HG02884 (cell line): ENCODE results near the gene MED26.
"Not testable (repeated sequence)": the region's sequence is repeated elsewhere in the genome, so short reads cannot be mapped to it uniquely, and the experiment has no call there.

ENCODE experiments used
- ATAC-seq: cut with Tn5 transposase; IDR thresholded peaks from one replicate; pipeline ENCODE4 v1.9.1; 2021; ENCODE audit warnings: mild to moderate bottlenecking, moderate library complexity; ENCODE audit not compliant: unreplicated experiment

The MED26 gene

DNA sequence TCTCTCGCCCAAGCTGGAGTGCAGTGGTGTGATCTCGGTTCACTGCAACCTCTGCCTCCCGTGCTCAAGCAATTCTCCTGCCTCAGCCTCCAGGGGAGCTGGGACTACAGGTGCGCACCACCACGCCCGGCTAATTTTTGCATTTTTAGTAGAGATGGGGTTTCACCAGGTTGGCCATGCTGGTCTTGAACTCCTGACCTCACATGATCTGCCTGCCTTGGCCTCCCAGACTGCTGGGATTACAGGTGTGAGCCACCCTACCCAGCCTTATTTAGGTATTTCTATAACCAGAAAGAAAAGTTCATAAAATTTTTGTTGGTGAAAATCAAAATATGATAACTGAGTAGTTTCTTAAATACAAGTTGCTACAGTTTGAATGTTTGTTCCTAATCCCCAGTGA lies 84.3 kb downstream of the MED26 start:
- not testable (repeated sequence) for ATAC-seq

DNA sequence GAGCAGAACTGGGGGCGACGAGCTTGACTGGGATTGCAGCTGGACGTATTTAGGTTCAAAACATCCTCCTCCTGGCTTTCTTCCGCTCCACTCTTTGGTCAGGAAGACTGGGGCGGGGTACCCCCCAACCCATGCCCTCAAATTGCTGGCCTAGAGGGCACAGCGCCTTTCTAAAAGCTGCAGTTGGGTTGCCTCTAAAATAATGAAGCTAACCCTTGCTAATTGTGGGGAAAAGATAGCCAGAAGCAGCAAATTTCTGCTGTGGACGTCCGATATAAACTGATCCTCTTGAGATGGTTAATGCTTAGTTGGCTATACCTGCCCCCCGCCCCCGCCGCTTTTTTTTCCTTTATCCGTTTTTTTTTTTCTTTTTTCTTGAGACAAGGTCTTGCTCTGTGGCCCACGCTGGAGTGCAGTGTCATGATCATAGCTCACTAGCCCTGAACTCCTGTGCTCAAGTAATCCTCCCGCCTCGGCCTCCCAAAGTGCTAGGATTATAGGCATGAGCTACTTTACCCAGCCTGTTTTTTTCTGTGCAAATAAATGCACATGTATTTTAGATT lies 85.0 kb downstream of the MED26 start:
- no peak for ATAC-seq

DNA sequence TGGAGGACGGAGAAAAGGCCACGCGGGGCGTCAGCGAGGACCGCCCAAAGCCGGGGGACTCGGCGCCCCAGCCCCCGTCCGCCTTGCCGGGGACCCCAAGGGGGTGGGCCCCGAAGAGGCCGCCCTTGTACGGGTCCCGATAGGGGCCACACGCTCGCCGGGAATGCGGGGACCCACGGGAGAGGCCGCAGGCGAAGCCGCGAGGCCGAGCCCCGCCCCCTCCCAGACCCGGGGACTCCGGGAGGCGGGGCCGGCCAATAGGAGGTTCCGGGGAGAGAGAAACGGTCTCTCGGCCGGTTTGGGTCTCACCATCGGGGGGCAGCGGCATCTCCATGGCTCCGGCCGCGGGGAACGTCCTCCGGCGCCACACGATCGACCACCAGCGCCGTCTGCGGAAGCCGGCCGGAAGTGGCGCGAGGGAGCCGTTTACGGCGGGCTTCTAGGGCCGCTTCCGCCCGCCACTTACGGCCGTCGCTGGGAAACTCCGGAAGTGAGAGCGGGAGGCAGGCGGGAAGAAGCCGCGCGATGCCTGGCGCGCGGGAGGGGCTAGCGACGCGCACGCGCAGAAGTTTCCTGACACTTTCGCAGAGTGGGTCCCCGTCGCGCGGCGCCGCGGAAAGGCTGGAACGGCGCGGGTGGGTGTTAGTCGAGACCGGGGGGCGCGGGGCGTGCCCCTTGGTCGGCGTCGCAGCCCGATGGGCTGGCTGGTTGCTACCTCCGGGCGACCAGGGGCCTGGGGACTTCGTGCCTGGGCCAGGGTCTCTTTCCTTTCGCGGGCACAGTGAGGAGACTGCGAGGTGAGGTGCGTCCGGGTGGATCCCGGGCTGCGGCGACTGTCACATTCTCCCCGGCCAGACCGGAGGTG lies 85.7 kb downstream of the MED26 start, which contains the start of gene CHERP:
Gene CHERP, minus strand, starts transcription at position 393 of the 865 bp plus-strand sequence. Its CDS starts 59 bp downstream, at position 334.
- ATAC-seq: peak; percentile 70

DNA sequence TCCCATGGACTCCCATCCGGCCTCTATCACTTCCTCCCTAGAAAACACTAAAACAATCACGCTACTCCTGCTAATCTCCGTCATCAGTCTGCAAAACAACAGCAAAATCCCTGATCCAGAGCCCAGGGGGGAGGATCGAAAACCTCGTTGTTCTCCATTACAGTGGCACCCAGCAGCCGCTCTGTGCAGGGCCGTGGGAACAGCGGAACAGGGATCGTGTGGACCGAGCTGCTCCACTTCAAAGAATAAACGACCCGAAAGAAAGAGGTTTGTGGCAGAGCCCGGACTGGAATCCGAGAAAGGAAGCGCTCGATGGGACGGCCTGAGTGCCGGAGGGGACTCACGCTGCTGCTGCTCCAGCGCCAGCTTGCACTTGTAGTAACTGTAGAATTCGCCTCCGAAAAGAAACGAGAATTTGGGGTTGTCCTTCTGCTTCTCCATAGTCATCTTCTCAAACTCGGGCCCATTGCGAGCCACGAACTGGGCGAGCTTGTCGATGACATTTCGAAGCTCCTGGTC lies 86.4 kb downstream of the MED26 start:
- ATAC-seq: no peak

DNA sequence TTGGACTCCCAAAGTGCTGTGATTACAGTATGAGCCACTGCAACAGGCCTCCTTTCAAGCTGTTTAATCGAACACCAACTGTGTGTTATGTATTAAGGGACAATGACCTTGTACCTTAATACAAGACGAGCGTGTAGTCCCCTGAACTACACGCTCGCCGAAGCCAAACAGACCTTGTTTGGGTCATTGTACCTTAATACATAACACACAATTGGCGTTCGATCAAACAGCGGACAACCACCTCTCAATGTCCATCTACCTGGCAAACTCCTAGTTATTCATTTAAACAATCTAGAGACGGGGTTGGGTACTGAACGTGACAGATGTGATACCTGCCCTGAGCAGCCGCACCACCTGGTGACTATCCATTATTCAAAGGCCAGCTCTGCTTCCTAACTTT lies 87.1 kb downstream of the MED26 start:
- no peak for ATAC-seq

DNA sequence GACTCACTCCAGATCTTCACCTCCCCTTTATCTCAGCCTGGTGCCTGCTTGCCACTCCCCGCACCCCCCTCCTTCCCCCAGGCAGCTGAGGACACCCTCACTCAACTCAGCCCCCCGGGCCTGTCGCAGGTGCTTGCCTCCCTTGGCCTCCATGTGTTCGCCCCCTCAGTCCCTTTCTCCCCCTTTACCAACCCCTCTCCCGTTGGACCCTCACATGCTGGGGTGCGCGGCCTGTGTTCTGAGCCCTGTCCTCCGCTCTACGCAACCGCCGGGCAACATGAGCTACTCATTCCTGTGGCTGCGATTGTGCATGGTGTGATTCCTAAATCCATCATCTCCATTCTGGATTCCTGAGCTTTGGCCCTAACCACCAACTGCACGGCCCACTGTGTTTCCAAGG lies 90.9 kb downstream of the MED26 start:
- ATAC-seq: no peak

DNA sequence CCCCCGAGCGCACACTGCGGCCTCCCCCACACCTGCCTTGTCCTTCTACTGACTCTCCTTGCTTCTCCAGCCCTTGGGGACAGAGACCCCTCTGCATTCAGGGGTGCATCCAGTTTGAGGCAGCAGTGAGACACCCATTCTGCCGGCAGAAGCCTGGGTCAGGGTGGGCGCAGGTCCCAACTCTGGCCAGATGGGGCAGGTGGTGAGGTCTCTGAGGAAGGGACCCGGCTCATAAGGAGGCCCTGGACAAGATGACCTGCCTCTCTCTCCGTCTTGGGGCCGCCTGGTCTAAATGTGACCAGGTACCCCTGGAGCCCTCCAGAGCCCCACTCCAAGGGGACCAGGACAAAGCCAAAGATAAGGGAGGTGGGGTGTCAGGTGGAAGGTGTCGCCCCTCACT lies 91.9 kb downstream of the MED26 start:
- no peak for ATAC-seq

DNA sequence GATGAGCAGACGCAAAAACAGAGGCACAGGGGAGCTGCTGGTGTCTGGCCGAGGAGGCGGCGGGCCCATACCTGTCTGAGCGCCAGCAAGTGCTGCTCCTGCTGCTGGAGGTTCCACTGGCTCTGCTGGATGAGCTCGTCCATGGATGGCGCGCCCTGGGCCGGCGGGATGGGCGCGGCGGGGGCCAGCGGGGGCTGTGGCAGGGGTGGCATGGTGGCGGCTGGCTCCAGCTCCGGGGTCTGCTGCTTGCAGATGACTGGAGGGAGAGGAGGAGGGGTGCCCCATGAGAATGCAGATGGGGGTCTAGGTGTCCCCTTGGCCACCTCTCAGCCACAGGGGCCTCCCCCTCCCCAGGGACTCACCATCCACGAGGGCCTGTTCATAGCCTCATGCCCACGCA lies 92.6 kb downstream of the MED26 start:
- ATAC-seq: no peak

DNA sequence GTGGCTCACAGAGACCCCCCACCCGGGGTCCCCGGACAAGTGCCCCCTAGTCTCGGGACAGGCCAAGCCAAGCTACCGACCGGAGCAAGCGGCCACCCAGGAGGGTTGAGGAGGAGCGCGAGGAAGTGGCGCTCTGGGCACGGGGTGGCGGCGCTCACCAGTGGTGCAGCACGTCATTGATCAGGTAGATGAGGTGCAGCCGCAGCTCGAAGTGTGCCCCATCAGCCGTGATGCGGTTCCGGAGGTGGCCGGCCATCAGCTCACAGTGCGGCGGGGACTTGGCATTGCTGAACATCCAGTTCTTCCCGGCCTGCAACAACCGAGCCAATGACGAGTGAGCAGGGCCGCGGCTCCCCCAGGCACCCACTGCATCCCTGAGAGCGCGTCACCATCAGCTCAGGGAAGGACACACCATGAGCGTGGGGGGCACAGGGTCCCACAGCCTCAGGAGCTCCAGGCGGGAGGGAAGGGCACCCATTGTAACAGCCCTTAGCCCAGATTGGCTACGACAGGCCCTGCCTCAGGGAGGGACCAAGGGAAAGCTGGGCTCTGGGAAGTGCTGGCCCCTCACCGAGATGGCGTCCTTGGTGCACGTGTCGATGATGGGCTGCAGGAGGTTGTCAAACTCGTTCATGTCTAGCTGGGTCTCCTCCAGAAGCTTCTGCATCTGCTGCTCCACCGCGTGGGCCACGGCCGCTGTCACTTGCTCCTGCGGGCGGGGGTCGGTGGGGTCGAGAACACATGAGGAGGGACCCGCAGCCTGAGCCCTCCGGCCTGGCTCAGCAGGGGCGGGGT lies 95.4 kb downstream of the MED26 start:
- no peak for ATAC-seq

DNA sequence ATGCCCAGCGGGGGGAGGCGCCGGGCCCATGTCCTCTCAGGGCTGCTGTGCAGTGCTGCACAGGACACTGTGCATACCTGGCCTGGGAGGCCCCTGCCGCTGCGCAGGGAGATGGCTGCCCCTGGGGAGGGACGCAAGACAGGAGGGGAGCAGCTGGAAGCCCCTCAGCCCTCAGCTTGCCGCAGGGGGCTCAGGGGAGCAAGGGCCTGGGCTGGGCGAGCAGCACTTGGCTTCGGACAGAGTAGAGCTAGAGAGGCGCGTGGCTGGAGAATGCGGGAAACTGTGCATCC lies 96.7 kb downstream of the MED26 start:
- no peak for ATAC-seq

DNA sequence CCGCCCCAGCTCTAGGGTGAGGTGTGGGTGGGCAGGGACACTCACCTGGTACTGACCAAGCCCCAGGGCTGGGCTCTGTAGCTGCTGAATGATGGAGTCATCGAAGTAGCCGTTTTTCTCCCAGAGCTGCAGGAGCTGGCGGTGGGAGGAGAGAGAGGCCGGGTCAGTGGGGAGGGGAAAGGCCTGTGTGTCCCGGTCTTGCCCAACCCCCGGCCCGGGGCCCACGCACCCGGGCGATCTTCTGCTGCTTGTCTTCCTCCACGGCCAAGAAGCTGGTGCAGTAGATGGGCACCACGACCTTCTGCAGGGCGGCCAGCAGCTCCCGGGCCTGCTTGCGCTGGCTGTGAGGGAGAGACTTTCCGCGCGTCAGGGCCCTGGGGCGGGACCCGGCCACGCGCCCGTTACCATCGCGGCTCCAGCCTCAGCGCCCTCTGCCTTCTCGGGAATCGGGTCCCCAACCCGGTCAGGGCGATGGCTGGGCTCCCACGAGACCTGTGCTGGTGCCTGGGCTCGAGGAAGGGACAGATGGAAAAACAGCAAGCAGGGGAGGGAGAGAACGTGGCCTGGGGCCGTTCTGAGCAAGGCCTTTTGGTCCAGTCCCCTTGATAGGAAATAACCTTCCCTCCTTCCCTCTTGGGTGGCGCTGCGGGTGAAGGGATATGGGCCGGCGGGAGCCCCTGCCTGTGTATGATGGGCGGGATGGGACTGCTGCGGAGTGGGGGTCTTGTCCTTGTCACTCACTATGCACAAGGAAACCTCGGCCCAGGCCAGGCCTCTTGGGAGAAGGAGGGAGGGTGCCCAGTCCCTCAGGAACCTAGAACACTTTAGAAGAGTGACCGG lies 97.2 kb downstream of the MED26 start:
- ATAC-seq: no peak

DNA sequence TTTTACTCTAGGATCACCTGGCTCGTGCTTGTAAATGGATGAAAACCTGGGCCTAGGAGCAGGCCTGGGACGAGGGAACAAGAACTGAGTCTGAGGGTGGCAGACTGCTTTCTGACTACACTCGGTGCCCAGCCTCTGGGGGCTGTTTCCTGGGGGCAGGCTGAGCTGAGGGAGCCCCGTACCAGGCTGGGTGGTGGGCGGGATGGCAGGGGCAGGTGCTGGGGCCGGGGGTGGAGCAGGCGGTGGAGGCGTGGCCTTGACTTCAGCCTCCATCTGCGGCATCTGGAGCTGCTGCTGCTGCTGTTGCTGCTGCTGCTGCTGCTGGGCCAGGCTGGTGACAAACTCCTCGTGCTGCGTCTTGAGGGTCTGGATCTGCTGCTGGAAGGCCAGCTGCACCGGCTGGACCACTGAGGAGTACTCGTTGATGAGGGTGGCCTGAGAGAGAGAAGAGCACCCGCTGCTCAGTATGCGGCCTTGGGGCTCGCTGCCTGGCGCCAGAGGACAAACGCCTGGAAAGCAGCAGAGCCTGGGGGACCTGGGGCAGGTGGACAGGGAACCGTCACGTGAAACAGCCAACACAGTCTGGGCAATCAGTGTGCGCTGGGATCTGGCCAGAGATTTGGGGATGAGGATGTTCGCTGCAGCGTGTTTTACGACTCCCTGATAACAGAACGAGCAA lies 98.4 kb downstream of the MED26 start:
- no peak for ATAC-seq

DNA sequence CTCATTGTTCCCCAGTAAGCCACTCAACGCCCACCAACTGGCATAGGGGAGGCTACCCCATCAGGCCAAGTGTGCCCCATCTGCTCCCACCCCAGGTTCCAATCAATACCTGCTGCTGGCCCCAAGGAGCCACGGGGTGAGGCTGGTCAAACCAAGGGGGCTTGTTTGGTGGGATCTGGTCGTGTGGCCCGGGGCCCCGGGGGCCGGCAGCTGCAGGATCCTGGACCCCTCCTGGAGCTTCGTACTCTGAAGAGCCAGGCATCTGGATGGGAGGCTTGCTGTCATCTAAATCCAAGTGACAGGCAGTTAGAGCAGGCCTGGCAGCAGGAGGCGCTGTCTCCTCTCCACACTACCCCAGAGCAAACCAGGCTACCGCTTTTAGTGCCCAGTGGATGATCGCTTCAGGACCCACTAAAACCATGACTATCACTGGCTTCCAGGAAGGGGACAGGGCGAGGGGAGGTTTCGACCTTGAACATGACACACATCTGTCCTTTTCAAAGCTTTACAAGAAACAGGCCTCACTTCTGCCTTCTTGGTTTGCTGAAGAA lies 100.0 kb downstream of the MED26 start:
- no peak for ATAC-seq

DNA sequence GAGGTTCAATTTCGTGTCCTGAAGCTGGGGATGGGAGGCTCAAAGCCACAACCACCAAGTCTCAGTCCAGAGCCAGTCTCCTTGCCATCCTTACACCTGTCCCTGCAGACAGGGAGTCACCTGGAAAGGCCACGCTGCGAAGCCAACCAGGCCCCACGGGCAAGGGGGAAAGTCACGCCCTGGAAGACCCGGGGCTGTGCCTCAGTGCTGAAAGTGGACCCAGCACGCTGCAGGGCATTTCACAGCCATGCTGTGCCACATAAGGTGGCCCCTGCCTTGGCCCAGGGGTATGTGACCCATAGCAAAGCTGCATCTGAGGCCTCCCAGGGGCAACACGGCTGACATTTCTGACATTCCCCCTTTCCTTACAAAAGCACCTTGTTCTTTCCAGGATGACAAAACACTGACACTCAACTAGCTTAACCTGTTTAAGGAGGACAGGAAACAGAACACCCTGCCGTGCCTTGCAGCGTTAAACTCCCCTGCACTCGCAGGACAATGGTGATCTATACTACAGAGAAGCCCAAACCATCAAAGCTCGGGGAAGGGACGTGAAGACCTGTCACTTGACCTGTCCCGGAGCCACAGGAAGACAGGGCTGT lies 100.6 kb downstream of the MED26 start:
- no peak for ATAC-seq

DNA sequence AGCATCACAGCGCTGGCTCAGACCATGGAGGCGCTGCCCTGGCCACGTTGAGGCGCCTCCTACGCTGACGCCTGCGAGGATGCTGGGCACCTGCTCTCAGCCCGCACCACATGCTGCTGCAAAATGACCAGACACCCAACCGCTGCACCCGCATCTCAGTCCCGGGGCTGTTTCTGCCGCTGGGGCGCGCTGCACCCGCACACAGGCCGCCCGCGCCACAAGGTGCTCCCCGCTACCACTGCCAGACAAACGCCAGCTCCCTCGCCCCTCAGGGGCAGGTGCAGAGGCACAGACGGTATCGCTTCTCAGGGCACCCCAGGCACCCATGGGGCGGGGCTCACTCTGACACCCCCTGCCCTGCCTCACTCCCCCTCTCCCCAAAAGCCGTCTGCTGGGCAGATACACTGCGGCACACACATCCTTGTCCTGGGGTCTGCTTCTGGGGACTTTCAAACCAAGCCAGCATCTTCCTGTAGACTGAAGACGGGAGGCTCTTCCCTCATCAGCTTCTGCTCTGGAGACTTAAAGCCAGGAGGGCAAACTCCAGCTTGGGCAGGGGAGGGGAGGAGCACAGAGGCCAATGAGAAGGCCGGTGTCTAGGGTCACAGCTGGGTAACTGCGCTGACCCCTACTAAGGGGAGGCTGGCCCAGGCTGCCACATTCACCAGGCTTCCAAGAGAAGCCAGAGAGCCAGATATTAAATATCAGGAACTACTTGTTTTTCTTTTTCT lies 102.1 kb downstream of the MED26 start:
- ATAC-seq: no peak

DNA sequence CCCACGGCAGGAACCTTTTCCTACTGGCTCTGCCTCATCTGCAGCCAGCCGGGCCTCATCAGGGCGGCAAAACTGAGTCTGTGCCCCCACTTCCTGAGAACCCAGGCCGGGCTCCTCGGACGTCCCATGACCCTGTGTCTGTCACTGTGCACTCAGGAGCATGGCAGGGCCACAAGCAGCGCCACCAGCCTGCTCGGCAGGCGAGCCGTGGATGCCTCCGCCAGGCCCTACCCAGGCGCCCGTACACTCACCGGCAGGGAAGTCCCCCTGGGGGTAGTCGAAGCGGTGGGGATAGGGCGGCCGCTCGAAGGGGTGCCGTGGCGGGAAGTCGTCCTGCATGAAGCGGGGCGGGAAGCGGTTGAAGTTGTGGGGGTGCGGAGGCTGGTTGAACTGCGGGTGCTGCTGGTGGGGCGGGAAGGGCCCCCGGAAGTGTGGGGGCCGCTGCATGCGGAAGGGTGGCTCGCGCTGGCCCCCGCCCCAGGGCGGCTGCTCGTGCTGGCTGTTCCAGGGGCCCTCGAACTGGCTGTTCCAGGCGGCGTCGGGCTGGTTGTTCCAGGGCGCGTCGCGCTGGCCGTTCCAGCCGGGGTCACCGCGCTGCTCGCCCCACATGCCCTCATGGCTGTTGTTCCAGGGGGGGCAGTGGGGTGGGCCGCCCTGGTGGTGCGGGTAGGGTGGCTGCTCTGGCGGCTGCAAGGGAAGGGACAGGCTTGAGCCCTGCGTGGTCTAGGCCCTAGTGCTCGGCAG lies 102.8 kb downstream of the MED26 start:
- no peak for ATAC-seq
